HG02759 (cell line): ENCODE results near the gene ARFGAP3.

Source experiments
- ATAC-seq: cut with Tn5 transposase; IDR thresholded peaks from one replicate; pipeline ENCODE4 v1.9.1; 2021; ENCODE audit warnings: mild to moderate bottlenecking, moderate library complexity; ENCODE audit not compliant: unreplicated experiment

ARFGAP3 gene

DNA sequence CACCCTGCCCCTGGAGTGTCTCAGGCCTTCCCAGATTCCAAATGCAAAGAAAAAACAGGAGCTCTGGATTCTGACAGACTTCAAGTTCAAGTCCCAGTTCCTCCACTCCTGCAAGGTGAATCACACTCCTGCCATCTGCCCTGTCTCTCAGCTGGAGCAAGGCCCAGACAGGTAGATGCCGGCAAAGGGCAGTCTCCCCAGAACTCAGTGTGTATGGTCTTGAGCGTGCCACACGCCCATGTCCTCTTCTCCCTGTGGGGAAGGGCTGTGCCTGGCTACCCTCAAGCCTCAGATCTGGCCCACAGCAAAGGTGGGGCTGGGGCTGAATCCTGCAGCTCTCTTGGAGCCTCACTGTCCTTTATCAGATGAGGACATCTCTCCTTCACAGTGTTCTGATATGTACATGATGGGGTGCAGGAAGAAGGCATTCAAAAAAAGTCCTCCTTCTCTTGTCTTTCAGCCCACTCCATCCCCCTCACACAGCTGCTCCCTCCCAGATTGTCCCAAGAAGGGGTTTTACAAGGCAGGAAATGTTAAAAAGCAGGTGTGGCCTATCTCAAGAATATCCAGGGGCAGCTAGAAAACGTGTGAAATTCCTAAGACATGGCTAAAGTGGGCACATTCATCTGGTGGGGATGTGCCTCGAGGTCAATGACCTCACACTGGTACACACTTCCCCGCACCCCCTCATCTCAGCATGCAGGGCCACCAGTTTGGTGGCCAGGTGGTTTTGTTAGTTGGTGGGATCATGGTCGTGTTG is 27.7 kb upstream of the ARFGAP3 start:
- ATAC-seq = no peak

DNA sequence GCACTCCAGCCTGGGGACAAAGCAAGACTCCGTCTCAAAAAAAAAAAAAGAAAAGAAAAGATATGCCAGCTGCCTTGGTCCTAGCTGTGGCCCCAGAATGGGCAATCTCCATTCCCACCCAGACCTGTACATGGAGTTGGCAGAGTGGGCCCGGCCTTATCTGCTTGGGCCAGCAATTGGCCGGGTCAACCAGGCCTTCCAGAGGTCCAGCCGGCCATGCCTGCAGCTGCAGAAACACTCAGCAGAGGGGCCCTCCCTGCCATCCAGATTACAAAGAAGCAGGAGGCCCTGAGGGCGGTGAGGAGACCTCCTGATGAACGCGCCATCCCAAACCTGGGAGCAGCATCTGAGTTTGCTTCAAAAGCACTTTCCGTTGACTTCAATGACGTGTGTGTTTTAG is 26.9 kb upstream of the ARFGAP3 start:
- no peak for ATAC-seq

- ATAC-seq = no peak
Observed at GRCh38 chr22:42883121-42883520, 26.0 kb upstream of the ARFGAP3 start.

DNA sequence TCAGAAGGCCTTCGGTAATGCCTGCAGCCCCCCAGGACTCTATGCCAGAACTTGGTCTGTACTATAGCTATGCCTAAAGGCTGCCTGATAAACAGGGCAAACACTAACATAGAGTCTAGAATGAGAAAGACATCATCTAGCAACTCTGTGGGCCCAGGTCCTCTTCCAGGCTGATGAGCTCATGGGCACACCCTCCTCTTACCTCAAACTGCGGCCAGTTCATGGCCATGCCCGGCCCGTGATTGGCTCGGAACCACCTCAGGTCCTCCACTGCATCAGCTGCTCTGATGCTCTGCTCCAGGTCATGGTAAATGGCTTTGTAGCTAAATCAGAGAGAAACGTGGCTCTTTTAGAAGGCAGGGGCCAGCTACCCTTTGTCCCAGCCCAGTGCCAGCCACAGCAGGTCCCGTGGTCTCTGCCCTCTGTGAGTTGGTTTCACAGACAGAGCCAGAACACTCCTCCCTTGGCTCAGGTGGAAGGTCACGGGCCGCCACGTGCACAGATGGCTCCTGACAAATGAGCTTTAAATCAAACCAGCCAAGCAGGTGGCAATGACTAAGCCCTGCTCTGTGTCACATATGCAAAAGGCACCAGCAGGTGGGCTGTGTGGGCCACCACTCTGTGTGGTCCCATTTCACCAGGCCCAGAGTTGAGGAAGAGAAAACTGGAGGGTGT is 25.0 kb upstream of the ARFGAP3 start:
- no peak for ATAC-seq

DNA sequence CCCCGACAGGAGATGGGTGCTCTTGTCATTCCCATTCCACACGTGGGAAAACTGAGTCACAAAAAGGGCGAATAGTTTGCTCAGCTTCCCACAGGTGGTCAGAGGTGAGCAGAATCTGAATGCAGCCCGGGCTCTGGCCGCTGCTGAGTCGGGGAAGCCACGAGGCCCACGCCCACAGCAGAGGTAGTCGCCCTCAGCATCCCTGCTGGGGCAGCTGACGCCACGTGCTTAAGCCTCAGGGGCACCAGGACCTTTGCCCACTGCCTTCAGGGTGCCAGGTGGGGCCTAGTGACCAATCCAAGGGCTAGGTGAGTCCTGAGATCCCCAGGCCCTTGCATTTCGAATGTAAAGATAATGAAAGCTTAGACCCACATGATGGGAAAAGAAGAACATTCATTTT is 24.2 kb upstream of the ARFGAP3 start:
- ATAC-seq = no peak

- ATAC-seq = no peak
Observed at GRCh38 chr22:42880815-42881214, 23.7 kb upstream of the ARFGAP3 start.

DNA sequence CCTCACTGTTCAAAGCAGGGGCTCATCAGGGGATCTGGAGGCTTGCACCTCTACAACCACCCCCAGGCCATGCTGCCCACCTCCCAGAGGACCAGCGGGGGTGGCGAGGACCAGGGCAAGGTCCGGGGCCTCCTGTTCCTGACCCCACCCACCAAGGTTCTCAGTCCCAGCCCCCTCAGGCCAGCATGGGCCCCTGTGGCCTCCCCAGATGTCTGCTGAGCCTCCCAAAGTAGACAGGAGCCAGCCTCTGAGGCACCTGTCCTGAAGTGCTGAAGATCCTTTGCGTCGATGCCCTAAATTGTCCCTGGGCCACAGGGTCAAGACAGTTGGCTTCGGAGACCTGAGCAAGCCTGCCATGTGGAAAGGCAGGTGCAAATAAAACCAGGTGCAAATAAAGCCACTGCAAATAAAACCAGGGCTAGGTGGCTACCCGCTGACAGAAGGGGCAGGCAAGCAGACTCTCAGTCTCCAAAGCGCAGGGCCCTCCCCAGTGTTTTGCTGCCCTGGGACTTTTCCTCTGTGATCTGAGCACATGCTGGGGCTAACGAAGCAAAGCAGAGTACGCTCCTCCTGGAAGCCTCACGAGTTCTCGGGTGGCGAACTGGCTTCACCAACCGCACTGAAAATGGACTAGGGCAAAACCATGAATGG is 22.4 kb upstream of the ARFGAP3 start:
- no peak for ATAC-seq

GRCh38 chr22:42878561-42879305 is 21.7 kb upstream of the ARFGAP3 start:
- ATAC-seq = no peak

DNA sequence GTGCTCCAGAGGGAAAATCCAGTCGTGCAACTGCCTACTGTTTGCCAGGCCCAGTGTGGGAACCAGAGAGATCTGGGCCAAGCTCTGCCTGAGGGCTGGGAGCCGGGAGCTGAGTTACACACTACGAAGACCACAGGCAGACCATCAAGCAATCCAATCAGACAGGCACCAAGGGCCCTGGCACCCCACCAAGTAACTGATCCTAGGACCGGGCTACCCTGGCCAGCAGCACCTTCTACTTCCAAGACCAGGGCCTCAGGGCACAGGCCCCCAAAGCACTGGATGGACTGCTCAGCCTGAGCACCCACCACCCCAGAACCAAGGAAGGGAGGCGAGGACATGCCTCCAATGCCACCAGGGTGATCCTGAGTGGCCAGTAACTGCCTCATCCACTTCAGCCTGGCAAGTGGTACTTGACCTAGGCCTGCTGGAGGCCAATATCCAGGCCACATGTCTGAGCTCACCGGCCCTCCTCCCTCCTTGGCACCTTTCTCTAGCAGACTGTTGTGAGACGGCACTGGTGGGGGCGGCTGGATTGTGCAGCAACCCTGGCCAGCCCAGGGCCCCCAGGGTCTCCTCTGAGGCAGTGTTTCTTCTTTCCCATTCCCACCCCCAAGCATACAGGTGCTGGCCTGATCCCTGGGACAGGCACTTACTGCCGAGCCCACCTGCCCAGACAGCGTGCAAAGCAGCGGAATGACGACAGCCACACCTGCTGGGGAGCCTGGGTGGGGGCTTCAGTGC is 20.7 kb upstream of the ARFGAP3 start:
- ATAC-seq = no peak

DNA sequence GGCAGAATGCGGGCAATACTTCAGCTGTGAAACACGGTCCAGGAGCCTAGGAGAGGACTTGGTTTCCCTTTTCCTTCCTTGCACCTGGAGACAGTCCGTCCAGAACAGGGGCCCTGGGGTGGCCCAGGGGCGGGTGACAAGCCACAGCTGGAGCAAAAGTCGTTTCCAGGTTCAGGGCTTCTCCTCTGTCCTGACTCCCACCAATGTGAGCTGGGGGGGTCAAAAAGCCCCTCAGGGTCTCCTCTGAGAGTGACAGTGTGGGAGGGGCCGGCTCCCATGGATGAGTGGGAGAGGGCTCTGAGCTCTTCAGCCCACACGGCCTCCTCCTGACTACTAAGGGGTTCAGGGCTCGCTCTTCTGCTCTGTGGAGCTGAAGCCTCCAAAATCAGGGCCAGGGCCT is 20.1 kb upstream of the ARFGAP3 start:
- no peak for ATAC-seq

GRCh38 chr22:42876041-42876440 is 19.0 kb upstream of the ARFGAP3 start:
- no peak for ATAC-seq

DNA sequence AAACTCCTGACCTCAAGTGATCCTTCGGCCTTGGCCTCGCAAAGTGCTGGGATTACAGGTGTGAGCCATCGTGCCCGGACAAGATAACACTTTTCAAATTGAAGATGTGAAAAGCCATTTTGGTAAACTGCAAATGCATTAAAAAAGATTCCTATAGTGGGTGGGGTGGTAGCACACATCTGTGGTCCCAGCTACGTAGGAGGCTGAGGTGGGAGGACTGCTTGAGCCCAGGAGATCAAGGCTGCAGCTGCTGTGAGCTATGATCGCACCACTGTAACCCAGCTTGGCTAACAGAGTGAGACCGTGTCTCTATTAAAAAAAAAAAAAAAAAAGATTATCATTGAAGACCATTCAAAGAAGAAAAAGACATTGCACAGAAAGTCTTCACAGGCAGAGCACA is 16.9 kb upstream of the ARFGAP3 start:
- no peak for ATAC-seq

- ATAC-seq = no peak
Observed at GRCh38 chr22:42873356-42873755, 16.3 kb upstream of the ARFGAP3 start.

DNA sequence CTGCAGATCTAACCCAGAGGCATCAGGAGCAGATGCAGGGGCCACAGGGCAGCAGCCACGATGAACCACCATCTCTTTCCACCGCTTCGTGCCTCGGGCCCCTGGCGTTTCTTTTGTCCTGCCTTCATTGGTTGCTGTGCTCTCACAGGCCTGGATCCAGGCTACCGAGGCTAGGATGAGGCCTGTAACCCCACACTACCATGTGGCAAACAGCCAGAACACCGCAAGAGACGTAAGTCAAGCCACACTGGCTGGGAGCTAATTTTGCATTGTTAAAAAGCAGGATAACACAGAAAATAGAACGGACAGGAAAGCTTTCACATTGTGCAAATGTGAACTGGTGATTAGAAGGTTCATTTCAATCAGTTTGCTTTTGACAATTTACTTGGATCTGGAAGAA is 15.7 kb upstream of the ARFGAP3 start:
- ATAC-seq = no peak

GRCh38 chr22:42871146-42872050 is 14.3 kb upstream of the ARFGAP3 start:
- ATAC-seq = no peak

- no peak for ATAC-seq
Observed at GRCh38 chr22:42869888-42870480, 12.9 kb upstream of the ARFGAP3 start.

DNA sequence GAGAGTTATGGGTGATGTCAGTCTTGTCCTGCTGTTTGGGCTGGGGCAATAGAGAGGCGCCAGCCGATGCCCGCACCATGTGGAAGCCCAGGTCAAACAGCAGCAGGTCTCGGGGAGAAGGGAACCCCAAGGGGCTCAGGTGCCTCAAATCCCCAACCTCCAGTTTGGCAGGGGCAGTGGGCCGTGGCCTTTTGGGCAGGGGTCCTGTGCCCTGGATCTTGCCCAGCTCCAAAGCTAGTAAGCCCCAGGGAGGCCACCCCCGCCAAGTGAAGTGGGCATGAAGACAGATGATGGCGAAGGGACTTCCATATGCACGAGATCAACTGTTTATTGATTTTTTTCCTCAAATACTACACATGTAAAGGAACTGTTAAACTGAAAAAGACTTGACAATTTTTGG is 12.4 kb upstream of the ARFGAP3 start:
- ATAC-seq = no peak

GRCh38 chr22:42868751-42869251 is 11.7 kb upstream of the ARFGAP3 start:
- ATAC-seq = no peak

DNA sequence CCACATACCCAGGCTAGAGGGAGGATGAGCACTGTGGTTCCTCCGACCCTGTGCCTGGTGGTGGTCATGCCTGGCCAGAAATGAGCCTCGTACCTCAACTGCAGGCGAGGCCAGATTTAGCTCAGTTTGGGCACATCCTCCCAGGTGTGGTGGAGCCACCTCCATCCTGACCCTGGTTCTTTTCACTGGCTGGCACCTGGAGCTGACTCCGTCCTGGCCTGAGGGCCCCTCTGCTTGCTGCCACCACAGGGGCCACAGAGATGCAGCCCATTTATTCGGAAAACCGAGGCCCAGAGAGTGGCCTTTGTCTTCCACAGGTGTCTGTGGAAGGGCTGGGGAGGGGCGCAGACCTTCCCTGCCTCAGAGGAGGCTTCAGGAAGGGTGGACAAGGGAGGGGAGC is 9.0 kb upstream of the ARFGAP3 start:
- ATAC-seq = no peak
